AG09309 (cell line): ENCODE measurements around the gene FOXN1.

ENCODE experiments used
- DNase-seq: peaks from one replicate; pipeline ENCODE4 v3.0.0-alpha.2; 2010; ENCODE audit warnings: low read depth
- H3K4me3 ChIP-seq: 2 replicates; pipeline ENCODE4 v1.5.1; 2011; ENCODE audit warnings: mild to moderate bottlenecking, low read depth, low read length, moderate library complexity; ENCODE audit not compliant: control insufficient read depth
- CTCF ChIP-seq: IDR thresholded peaks from 2 replicates; pipeline ENCODE4 v1.5.1; 2011; ENCODE audit warnings: mild to moderate bottlenecking, low read depth, low read length, inconsistent platforms; ENCODE audit not compliant: insufficient read depth, control insufficient read depth; ENCODE audit errors: missing control alignments

FOXN1 gene

GRCh38 chr17:28495635-28496034, 10.5 kb upstream of the FOXN1 start:
- TF ChIP-seq CTCF, result no peak
- no peak overlapping the region for H3K4me3 ChIP-seq
- no peak for DNase-seq

GRCh38 chr17:28497931-28498330, 8.2 kb upstream of the FOXN1 start:
- H3K4me3 ChIP-seq, result no peak overlapping the region
- TF ChIP-seq CTCF, result no peak
- DNase-seq, result no peak

GRCh38 chr17:28498652-28499363, 7.3 kb upstream of the FOXN1 start:
- no peak for TF ChIP-seq CTCF
- H3K4me3 ChIP-seq, result no peak overlapping the region
- DNase-seq, result no peak

GRCh38 chr17:28499364-28499664, 6.8 kb upstream of the FOXN1 start:
- TF ChIP-seq CTCF, result no peak
- H3K4me3 ChIP-seq, result no peak overlapping the region
- no peak for DNase-seq

- DNase-seq, result no peak
- TF ChIP-seq CTCF, result no peak
- H3K4me3 ChIP-seq, result no peak overlapping the region
Observed at GRCh38 chr17:28499684-28500357, 6.3 kb upstream of the FOXN1 start.

GRCh38 chr17:28500712-28501379, 5.3 kb upstream of the FOXN1 start:
- no peak overlapping the region for H3K4me3 ChIP-seq
- DNase-seq, result no peak
- no peak for TF ChIP-seq CTCF
